DOHH2 (cell line): Measurements from ENCODE around the gene GPANK1.

Source experiments
- H3F3A ChIP-seq: fragments of 200-600 bp; sonication (generic), shearing (Covaris generic); 2 replicates; pipeline ENCODE4 v1.6.0; 2016; ENCODE audit warnings: antibody characterized with exemption, mild to moderate bottlenecking; ENCODE audit not compliant: control insufficient read depth, insufficient read depth
- H3K27ac ChIP-seq: fragments of 200-600 bp; sonication (generic); 2 replicates; pipeline ENCODE4 v1.5.1; 2014; ENCODE audit warnings: low read depth, mild to moderate bottlenecking, low read length, moderate library complexity
- H3K27me3 ChIP-seq: fragments of 200-600 bp; sonication (generic); 2 replicates; pipeline ENCODE4 v1.6.1; 2014; ENCODE audit warnings: mild to moderate bottlenecking, low read length, mixed read lengths; ENCODE audit not compliant: control insufficient read depth
- H3K36me3 ChIP-seq: fragments of 200-600 bp; sonication (generic); 2 replicates; pipeline ENCODE4 v1.6.1; 2014; ENCODE audit warnings: mild to moderate bottlenecking, low read length, moderate library complexity, mixed read lengths; ENCODE audit not compliant: control insufficient read depth
- H3K4me1 ChIP-seq: fragments of 200-600 bp; sonication (generic); 2 replicates; pipeline ENCODE4 v1.6.1; 2014; ENCODE audit warnings: mild to moderate bottlenecking, low read length, mixed read lengths; ENCODE audit not compliant: control insufficient read depth
- H3K4me2 ChIP-seq: fragments of 200-600 bp; sonication (generic); 2 replicates; pipeline ENCODE4 v1.6.0; 2014; ENCODE audit warnings: mild to moderate bottlenecking, low read length, moderate library complexity
- H3K4me3 ChIP-seq: fragments of 200-600 bp; sonication (generic); 2 replicates; pipeline ENCODE4 v1.5.1; 2014; ENCODE audit warnings: mild to moderate bottlenecking, low read length, mixed read lengths
- H3K79me2 ChIP-seq: fragments of 200-600 bp; sonication (generic); 2 replicates; pipeline ENCODE4 v1.6.1; 2014; ENCODE audit warnings: mild to moderate bottlenecking, low read length, mixed read lengths; ENCODE audit not compliant: control insufficient read depth
- H3K9me2 ChIP-seq: fragments of 200-600 bp; sonication (generic); replicated peaks from 2 replicates; pipeline ENCODE4 v1.6.1; 2014; ENCODE audit warnings: mild to moderate bottlenecking, low read length, mixed read lengths; ENCODE audit not compliant: control insufficient read depth
- H3K9me3 ChIP-seq: fragments of 200-600 bp; sonication (generic); 2 replicates; pipeline ENCODE4 v1.6.1; 2014; ENCODE audit warnings: antibody characterized with exemption, low read length, mixed read lengths; ENCODE audit not compliant: control insufficient read depth, insufficient read depth
- H4K20me1 ChIP-seq: fragments of 200-600 bp; sonication (generic); 2 replicates; pipeline ENCODE4 v1.6.0; 2014; ENCODE audit warnings: low read depth, mild to moderate bottlenecking, antibody characterized with exemption, low read length, moderate library complexity; ENCODE audit not compliant: control insufficient read depth, insufficient read depth
- EZH2phosphoT487 ChIP-seq: fragments of 200-600 bp; sonication (generic); IDR thresholded peaks from 2 replicates; pipeline ENCODE4 v1.6.1; 2017; ENCODE audit warnings: borderline replicate concordance, mild to moderate bottlenecking, antibody characterized with exemption, low read length, moderate library complexity, mixed read lengths
- TF ChIP-seq, protein P1 (sequence below): fragments of 200-600 bp; sonication (generic); IDR thresholded peaks from one replicate; pipeline ENCODE4 v1.5.1; 2014; ENCODE audit warnings: antibody characterized with exemption, mild to moderate bottlenecking, low read depth, low read length; ENCODE audit not compliant: poor library complexity, severe bottlenecking

The GPANK1 gene

DNA sequence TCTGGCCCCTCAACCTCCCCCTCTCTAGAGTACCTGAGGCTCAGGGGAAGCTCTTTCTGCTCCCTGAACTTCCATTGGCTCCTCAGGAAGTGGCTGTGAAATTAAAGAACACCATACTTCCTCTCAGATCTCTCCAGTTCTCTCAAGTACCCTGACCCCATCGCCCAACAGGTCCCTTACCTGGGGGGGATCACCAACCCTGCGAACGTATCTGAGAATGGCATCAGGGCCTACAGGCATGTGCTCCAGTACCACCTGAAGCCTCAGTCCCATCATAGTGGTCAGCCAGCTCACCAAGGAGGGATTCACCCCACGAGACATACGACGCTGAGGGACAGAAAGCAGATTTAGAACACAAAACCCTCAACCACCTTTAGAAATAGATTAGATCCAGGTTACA is 24.2 kb downstream of the GPANK1 start:
- Histone ChIP-seq H3K9me2 (no peaks in the 10 kb centered on the region), H4K20me1 (no peaks in the 10 kb centered on the region), H3K4me3 (no peak overlapping the region), H3K27ac (no peak overlapping the region), H3K27me3 (no peaks in the 10 kb centered on the region), H3K4me1 (no peaks in the 10 kb centered on the region), H3F3A (peaks cover 42% of the 10 kb centered on the region), H3K4me2 (no peak overlapping the region), H3K9me3 (no peaks in the 10 kb centered on the region), H3K79me2 (no peaks in the 10 kb centered on the region), H3K36me3 (peaks cover 91% of the 10 kb centered on the region)
- TF ChIP-seq, protein P1, sequence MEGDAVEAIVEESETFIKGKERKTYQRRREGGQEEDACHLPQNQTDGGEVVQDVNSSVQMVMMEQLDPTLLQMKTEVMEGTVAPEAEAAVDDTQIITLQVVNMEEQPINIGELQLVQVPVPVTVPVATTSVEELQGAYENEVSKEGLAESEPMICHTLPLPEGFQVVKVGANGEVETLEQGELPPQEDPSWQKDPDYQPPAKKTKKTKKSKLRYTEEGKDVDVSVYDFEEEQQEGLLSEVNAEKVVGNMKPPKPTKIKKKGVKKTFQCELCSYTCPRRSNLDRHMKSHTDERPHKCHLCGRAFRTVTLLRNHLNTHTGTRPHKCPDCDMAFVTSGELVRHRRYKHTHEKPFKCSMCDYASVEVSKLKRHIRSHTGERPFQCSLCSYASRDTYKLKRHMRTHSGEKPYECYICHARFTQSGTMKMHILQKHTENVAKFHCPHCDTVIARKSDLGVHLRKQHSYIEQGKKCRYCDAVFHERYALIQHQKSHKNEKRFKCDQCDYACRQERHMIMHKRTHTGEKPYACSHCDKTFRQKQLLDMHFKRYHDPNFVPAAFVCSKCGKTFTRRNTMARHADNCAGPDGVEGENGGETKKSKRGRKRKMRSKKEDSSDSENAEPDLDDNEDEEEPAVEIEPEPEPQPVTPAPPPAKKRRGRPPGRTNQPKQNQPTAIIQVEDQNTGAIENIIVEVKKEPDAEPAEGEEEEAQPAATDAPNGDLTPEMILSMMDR = no peak
- TF ChIP-seq EZH2phosphoT487 = no peak

DNA sequence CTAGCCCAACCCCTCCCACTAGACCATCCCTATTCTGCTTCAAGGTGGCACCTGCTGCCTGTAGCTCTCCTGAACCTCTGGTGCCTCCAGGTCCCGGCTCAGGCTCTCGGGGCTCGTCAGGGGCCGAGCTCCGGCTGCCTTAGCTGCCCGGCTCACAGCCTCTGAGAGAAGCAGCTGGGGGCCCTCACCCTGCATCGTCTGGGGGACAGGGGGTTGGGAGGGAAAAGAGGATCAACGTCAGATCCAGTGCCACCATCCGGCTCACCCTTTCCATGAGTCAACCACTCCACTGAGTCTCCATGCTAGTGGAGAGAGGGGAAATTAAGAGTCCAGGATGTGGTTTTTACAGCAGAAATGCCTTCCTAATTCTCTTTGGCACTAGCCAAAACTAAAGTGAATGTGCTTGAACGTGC is 25.3 kb downstream of the GPANK1 start:
- H3K4me3 ChIP-seq = no peak overlapping the region
- no peak overlapping the region for H3K4me2 ChIP-seq
- peaks cover 49% of the 10 kb centered on the region for H3F3A ChIP-seq
- H3K36me3 ChIP-seq = peaks cover 91% of the 10 kb centered on the region
- H3K9me3 ChIP-seq = no peaks in the 10 kb centered on the region
- no peaks in the 10 kb centered on the region for H4K20me1 ChIP-seq
- no peak overlapping the region for H3K27ac ChIP-seq
- TF ChIP-seq, protein P1 = no peak
- TF ChIP-seq EZH2phosphoT487 = no peak
- H3K27me3 ChIP-seq = no peaks in the 10 kb centered on the region
- no peaks in the 10 kb centered on the region for H3K4me1 ChIP-seq
- H3K79me2 ChIP-seq = no peaks in the 10 kb centered on the region
- no peaks in the 10 kb centered on the region for H3K9me2 ChIP-seq

DNA sequence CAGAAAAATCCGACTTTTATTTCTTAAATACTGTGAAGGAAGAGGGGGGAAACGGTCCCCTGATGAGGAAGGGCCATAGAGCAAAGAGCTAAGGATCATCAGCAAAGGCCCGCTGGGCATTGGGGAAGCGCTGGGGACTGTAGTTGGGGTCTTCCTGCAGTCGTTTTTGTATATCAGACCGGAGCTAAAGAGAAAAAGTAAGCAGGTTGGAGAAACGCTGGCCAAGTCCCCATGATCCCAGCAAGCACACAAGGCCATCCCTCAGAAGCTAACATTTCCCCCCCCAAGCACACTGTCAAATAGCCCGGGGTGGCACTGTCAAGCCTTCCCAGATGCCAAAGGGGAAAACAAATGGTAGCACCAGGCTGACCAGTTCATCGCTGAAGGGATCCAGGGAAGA is 25.8 kb downstream of the GPANK1 start:
- peaks cover 52% of the 10 kb centered on the region for H3F3A ChIP-seq
- no peaks in the 10 kb centered on the region for H3K4me1 ChIP-seq
- no peak overlapping the region for H3K4me2 ChIP-seq
- H3K9me2 ChIP-seq = no peaks in the 10 kb centered on the region
- H3K36me3 ChIP-seq = peaks cover 91% of the 10 kb centered on the region
- no peak overlapping the region for H3K27ac ChIP-seq
- no peak for TF ChIP-seq EZH2phosphoT487
- TF ChIP-seq, protein P1 = no peak
- no peaks in the 10 kb centered on the region for H3K27me3 ChIP-seq
- H3K4me3 ChIP-seq = no peak overlapping the region
- no peaks in the 10 kb centered on the region for H3K79me2 ChIP-seq
- no peaks in the 10 kb centered on the region for H3K9me3 ChIP-seq
- H4K20me1 ChIP-seq = no peaks in the 10 kb centered on the region; the same call in 1 of the 2 replicates
